Measurements from ENCODE around the gene CCDC88A. TPM values are rescaled to one million over a fixed set of nuclear protein-coding genes. Genes with fewer than 3 reads are reported as not detected.

CCDC88A gene
- total RNA-seq, 1 experiment from 2014 or later, result 12.3 TPM

DNA sequence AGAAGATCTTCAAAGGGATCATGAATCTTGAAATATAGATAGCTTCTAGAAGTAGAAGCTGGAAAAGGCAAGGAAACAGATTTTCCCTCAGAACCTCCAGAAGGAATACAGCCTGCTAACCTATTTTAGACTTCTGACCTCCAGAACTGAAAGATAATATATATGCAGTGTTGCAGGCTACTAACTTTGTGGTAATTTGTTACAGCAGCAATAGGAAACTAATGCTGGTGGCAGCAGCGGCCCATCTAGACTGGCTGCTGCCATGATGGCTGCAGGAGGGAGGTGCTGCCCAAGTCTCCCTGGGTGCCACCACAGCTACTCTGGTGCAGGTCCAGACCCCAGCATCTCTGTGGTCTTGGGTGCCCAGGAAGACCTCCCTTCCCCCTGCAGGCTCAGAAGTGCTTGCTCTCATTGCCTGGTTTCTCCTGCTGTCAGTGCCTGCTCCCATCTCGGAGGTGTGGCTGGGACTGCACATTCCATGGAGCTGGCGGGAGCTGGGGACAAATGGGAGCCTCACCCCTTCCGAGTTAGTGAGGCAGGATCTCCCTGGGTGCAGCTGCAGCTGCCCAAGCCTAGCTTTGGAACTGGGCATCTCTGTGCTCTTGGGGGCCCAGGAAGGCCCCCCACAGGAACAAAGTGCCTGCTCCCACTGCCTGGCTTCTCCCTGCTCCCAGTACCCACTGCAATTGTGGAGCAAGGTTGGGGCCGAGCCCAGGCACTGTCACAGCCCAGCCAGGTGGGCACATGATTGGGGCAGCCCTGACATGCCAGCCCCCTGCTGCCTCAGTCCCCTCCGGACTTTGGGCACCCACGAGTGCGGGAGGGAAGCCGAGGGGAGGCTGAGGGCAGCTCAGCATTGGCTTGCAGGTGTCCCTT is 18.1 kb upstream of the CCDC88A start:
- Histone ChIP-seq H2AFZ (no peak overlapping the region), H3K36me3 (ENCODE audit: low read depth) (no peaks in the 10 kb centered on the region), H3K79me2 (ENCODE audit: low read depth) (no peaks in the 10 kb centered on the region), H3F3A (ENCODE audit: insufficient read depth, low read depth) (no peaks in the 10 kb centered on the region), H3K4me2 (no peak overlapping the region), H3K9me3 (ENCODE audit: insufficient read depth, low read depth) (no peaks in the 10 kb centered on the region), H3K4me3 (no peak overlapping the region), H3K27ac (no peak overlapping the region), H3K4me1 (replicated peaks; ENCODE audit: insufficient read depth) (no peaks in the 10 kb centered on the region), H3K9me2 (ENCODE audit: insufficient read depth) (no peaks in the 10 kb centered on the region), H4K20me1 (ENCODE audit: insufficient read depth) (no peaks in the 10 kb centered on the region), H3K27me3 (ENCODE audit: insufficient read depth, low read depth) (no peaks in the 10 kb centered on the region)
- TF ChIP-seq EZH2 (IDR thresholded peaks at IDR 0.05; ENCODE audit: low read depth), result no peak
- TF ChIP-seq, protein P1, sequence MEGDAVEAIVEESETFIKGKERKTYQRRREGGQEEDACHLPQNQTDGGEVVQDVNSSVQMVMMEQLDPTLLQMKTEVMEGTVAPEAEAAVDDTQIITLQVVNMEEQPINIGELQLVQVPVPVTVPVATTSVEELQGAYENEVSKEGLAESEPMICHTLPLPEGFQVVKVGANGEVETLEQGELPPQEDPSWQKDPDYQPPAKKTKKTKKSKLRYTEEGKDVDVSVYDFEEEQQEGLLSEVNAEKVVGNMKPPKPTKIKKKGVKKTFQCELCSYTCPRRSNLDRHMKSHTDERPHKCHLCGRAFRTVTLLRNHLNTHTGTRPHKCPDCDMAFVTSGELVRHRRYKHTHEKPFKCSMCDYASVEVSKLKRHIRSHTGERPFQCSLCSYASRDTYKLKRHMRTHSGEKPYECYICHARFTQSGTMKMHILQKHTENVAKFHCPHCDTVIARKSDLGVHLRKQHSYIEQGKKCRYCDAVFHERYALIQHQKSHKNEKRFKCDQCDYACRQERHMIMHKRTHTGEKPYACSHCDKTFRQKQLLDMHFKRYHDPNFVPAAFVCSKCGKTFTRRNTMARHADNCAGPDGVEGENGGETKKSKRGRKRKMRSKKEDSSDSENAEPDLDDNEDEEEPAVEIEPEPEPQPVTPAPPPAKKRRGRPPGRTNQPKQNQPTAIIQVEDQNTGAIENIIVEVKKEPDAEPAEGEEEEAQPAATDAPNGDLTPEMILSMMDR (conservative IDR thresholded peaks at IDR 0.05), result no peak
- POLR2A ChIA-PET (ENCODE audit: unreplicated experiment), result no interaction called here
- DNase-seq, result no peak
- intact Hi-C loops (cut with micrococcal nuclease; ENCODE audit: unreplicated experiment), result no loop called here
- no TSS peak for BruUV-seq (replicated peaks)
- CTCF ChIA-PET, result no interaction called here

- no peak overlapping the region for H3K27ac ChIP-seq
- H3F3A ChIP-seq (ENCODE audit: insufficient read depth, low read depth), result no peaks in the 10 kb centered on the region
- intact Hi-C loops (cut with micrococcal nuclease; ENCODE audit: unreplicated experiment), result loop anchor here (1.0 to 5.0 kb wide), 4 partner anchors 80 to 1325 kb away; no protein-coding TSS in a partner anchor
- TF ChIP-seq EZH2 (IDR thresholded peaks at IDR 0.05; ENCODE audit: low read depth), result no peak
- TF ChIP-seq, protein P1 (conservative IDR thresholded peaks at IDR 0.05), result peak; percentile 84
- BruUV-seq (replicated peaks), result no TSS peak
- H3K4me2 ChIP-seq, result no peak overlapping the region
- H3K4me3 ChIP-seq, result no peak overlapping the region
- H4K20me1 ChIP-seq (ENCODE audit: insufficient read depth), result no peaks in the 10 kb centered on the region
- H3K9me2 ChIP-seq (ENCODE audit: insufficient read depth), result no peaks in the 10 kb centered on the region
- no peaks in the 10 kb centered on the region for H3K27me3 ChIP-seq (ENCODE audit: insufficient read depth, low read depth)
- H3K4me1 ChIP-seq (replicated peaks; ENCODE audit: insufficient read depth), result peaks cover 8% of the 10 kb centered on the region
- no peaks in the 10 kb centered on the region for H3K36me3 ChIP-seq (ENCODE audit: low read depth)
- H3K79me2 ChIP-seq (ENCODE audit: low read depth), result no peaks in the 10 kb centered on the region
- H3K9me3 ChIP-seq (ENCODE audit: insufficient read depth, low read depth), result no peaks in the 10 kb centered on the region
- peak in 1 of 2 experiments; percentile 49 for DNase-seq
- ChIA-PET CTCF (interaction anchor here (0.6 to 0.7 kb wide), 3 partner anchors 67 to 339 kb away, joined by 3 to 4 read pairs (median 3); no protein-coding TSS in a partner anchor), POLR2A (ENCODE audit: unreplicated experiment) (no interaction called here)
- no peak overlapping the region; the same call in 1 of the 2 replicates for H2AFZ ChIP-seq
These were observed 12.4 kb upstream of the CCDC88A start for GRCh38 chr2:55431982-55432627.

GRCh38 chr2:55430211-55430975 is 10.7 kb upstream of the CCDC88A start:
- Histone ChIP-seq H3K9me2 (ENCODE audit: insufficient read depth) (no peaks in the 10 kb centered on the region), H3K9me3 (ENCODE audit: insufficient read depth, low read depth) (no peaks in the 10 kb centered on the region), H4K20me1 (ENCODE audit: insufficient read depth) (no peaks in the 10 kb centered on the region), H3K36me3 (ENCODE audit: low read depth) (no peaks in the 10 kb centered on the region), H3F3A (ENCODE audit: insufficient read depth, low read depth) (peaks cover 11% of the 10 kb centered on the region), H3K4me3 (no peak overlapping the region), H3K27me3 (ENCODE audit: insufficient read depth, low read depth) (no peaks in the 10 kb centered on the region), H3K4me1 (replicated peaks; ENCODE audit: insufficient read depth) (peaks cover 20% of the 10 kb centered on the region), H3K79me2 (ENCODE audit: low read depth) (no peaks in the 10 kb centered on the region), H3K27ac (no peak overlapping the region), H3K4me2 (no peak overlapping the region), H2AFZ (no peak overlapping the region)
- POLR2A ChIA-PET (ENCODE audit: unreplicated experiment), result interaction anchor here (0.6 kb wide), 1 partner anchor 206 kb away, joined by 3 read pairs; no protein-coding TSS in a partner anchor
- TF ChIP-seq, protein P1 (conservative IDR thresholded peaks at IDR 0.05), result no peak
- no peak for TF ChIP-seq EZH2 (IDR thresholded peaks at IDR 0.05; ENCODE audit: low read depth)
- intact Hi-C loops (cut with micrococcal nuclease; ENCODE audit: unreplicated experiment), result loop anchor here (5.0 kb wide), 3 partner anchors 82 to 1323 kb away; no protein-coding TSS in a partner anchor
- BruUV-seq (replicated peaks), result no TSS peak
- no peak for DNase-seq
- CTCF ChIA-PET, result no interaction called here
